ENCODE measurements around the gene RSPO4. TPM values are rescaled to one million over a fixed set of nuclear protein-coding genes. Genes with fewer than 3 reads are reported as not detected.

Gene RSPO4
- polyA plus RNA-seq, 2 of the 4 experiments (the other 2 are of a cell fraction), result not detected

DNA sequence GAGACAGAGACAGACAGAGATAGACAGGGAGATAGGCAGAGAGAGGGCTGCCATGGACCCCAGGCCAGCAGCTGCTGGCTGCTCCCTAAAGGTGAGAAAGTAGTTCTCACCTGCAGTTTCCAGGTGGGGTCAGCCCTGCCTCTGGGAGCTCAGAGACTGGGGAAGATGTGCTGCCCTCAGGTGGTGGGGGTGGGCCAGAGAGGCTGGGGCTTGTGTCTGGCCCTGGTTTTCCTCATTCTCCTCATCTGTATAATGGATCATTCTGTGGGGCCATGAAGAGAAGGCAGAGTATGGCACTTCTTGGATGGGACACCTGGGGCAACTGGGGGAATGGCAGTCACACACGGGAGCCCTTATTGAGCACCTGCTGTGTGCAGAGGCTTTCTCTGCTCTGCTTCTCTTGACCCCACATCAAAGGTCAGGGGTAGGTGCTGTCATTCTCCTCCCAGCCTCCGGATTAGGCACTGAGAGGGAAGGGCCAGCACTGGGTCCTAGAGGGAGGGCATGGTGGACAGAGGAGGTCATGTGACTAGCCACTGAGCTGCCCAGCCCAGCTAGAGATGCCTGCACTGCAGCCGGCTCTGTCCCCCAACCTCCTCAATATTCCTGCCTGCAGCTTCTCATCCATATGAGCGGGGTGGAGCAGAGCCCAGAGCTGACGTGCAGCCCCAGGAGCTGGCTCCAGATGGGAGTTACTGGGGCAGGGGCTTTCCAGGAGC lies 90.1 kb downstream of the RSPO4 start:
- H3K4me3 ChIP-seq, result no peak overlapping the region
- POLR2A ChIA-PET, result no interaction called here
- ATAC-seq (no peak), FAIRE-seq (no peak), DNase-seq (ENCODE audit: low read depth in 1 of 2, low spot score in 1 of 2) (no peak)
- no peak overlapping the region for H3K4me2 ChIP-seq
- H3K27ac ChIP-seq, result peak overlapping the region in 1 of 2 experiments; percentile 61; a peak in 1 of 6 replicates
- 38% methylated on average over 5 of the region's 5 CpGs for WGBS (ENCODE audit: missing lambda C conversion rate)
- TF ChIP-seq ZC3H11A (IDR thresholded peaks at IDR 0.05) (no peak), JUN (IDR thresholded peaks at IDR 0.05) (no peak), POLR2AphosphoS2 (conservative IDR thresholded peaks at IDR 0.05; ENCODE audit: low read length) (no peak), TP53 (CRISPR knock-in tag; IDR thresholded peaks at IDR 0.05) (no peak), KDM5A (IDR thresholded peaks at IDR 0.05) (no peak), NPAS2 (CRISPR knock-in tag; IDR thresholded peaks at IDR 0.05; ENCODE audit: borderline replicate concordance) (no peak), MYC (IDR thresholded peaks at IDR 0.05; ENCODE audit: borderline replicate concordance, low read length) (no peak), EHMT2 (IDR thresholded peaks at IDR 0.05; ENCODE audit: low read depth) (no peak), CEBPB (IDR thresholded peaks at IDR 0.05) (no peak), HOXB5 (CRISPR knock-in tag; IDR thresholded peaks at IDR 0.05) (no peak), RCOR1 (IDR thresholded peaks at IDR 0.05; ENCODE audit: low read depth, low read length) (no peak), CHD4 (IDR thresholded peaks at IDR 0.05; ENCODE audit: borderline replicate concordance) (no peak), ESRRA (IDR thresholded peaks at IDR 0.05; ENCODE audit: borderline replicate concordance, low read length) (no peak), FOXS1 (CRISPR knock-in tag; IDR thresholded peaks at IDR 0.05) (no peak), CHD2 (IDR thresholded peaks at IDR 0.05; ENCODE audit: low read length, partially characterized antibody) (no peak), EHF (CRISPR knock-in tag; IDR thresholded peaks at IDR 0.05) (no peak), HOXA7 (CRISPR knock-in tag; IDR thresholded peaks at IDR 0.05) (no peak)
- CTCF ChIA-PET, result interaction anchor here (1.4 to 5.6 kb wide), 6 partner anchors 44 to 97 kb away, joined by 3 to 25 read pairs (median 5); no protein-coding TSS in a partner anchor
- H3K9me3 ChIP-seq, result no peaks in the 10 kb centered on the region
- H3K4me1 ChIP-seq, result peaks cover 15% of the 10 kb centered on the region

DNA sequence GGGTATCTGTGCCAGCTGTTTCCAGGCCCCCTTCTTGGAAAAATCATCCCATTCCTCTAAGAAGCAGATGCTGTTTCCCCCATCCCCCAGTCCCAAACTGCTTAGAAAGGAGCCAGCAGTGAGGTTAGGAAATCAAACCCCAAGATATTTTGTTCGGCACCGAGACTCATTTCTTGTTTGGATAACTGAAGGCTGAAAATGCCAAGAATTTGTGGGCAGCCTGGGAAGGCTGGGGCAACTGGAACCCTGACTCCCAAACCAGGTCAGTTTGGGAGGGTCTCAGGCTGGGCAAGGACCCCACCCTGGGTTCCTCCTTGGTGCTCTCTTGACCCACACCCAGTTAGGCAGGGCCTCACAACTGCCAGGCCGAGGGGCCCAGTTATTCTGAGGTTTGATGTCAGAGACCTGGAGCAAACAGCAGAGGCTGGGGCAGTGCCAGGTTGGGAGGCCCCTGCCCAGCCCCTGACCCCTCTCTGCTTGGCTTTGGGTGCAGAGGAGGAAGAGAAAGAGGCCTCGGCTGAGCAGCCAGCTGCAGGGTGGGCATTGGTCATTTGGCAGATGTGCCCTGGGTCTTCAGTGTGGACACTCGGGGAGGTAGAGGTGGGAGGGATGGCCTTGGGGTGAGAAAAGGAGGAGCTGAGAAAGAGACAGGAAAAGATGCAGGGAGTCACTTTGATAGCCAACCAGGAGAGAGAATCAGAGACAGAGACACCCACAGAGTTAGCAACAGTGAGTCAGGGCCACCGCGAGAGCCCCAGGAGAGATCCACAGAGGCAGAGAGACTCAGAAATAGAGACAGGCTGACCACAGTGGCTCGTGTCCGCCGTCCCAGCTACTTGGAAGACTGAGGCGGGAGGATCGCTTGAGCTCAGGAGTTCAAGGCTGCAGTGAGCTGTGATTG lies 91.0 kb downstream of the RSPO4 start:
- H3K27ac ChIP-seq, result peak overlapping the region in 1 of 2 experiments; percentile 61; a peak in 3 of 6 replicates
- FAIRE-seq, result no peak
- ChIA-PET CTCF (interaction anchor here (1.5 to 5.6 kb wide), 3 partner anchors 45 to 94 kb away, joined by 3 to 25 read pairs (median 5); no protein-coding TSS in a partner anchor), POLR2A (no interaction called here)
- H3K9me3 ChIP-seq, result no peaks in the 10 kb centered on the region
- 52% methylated on average over 12 of the region's 12 CpGs for WGBS (ENCODE audit: missing lambda C conversion rate)
- peaks cover 15% of the 10 kb centered on the region for H3K4me1 ChIP-seq
- ATAC-seq, result peak in 1 of 2 experiments; percentile 48; a peak in 3 of 6 replicates
- no peak for DNase-seq (ENCODE audit: low read depth in 1 of 2, low spot score in 1 of 2)
- no peak overlapping the region for H3K4me3 ChIP-seq
- TF ChIP-seq NPAS2 (CRISPR knock-in tag; IDR thresholded peaks at IDR 0.05; ENCODE audit: borderline replicate concordance) (no peak), JUNB (IDR thresholded peaks at IDR 0.05) (no peak), RARB (CRISPR knock-in tag; IDR thresholded peaks at IDR 0.05) (no peak), HEYL (CRISPR knock-in tag; IDR thresholded peaks at IDR 0.05) (no peak), EP300 (IDR thresholded peaks at IDR 0.05) (no peak), EHMT2 (IDR thresholded peaks at IDR 0.05; ENCODE audit: low read depth) (no peak)
- peak overlapping the region; percentile 35 for H3K4me2 ChIP-seq

DNA sequence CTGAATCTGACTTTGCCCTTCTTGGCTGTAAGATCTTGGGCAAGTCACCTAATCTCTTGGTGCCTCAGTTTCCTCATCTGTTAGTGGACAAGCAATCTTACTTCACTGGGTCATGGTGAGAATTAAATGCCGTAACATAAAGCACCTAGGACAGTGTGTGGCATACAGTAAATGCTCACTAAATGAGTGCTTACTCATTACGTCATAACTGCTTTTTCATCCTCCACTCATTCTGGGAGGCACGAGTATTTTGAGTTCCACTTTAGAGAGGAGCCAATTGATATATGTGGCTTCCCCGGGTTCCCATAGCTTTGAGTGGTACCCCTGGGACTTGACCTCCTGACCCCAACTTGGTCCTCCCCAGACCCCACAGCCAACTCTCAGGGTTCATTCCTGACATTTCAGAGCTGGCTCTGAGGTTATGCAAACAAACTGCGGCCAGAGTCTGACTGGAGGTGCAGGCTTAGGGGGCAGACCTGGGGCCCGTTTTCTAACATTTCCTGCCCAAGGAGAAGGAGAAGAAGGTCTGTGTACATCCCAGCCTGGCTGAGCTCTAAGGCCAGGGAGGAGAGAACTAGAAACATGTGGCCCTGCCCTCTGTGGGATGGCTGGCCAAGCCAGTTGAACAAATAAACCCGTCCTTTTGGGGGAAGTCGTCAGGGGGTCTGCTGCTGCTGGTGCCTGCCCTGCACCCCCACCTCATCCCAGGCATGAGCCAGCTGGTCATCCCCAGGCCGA lies 91.8 kb downstream of the RSPO4 start:
- FAIRE-seq, result no peak
- Histone ChIP-seq H3K27ac (peak overlapping the region in 1 of 2 experiments; percentile 61; a peak in 3 of 6 replicates), H3K4me3 (no peak overlapping the region), H3K9me3 (no peaks in the 10 kb centered on the region), H3K4me2 (peak overlapping the region; percentile 35), H3K4me1 (peaks cover 15% of the 10 kb centered on the region)
- ChIA-PET POLR2A (no interaction called here), CTCF (interaction anchor here (0.7 to 5.6 kb wide), 4 partner anchors 38 to 198 kb away, joined by 3 to 25 read pairs (median 15); no protein-coding TSS in a partner anchor)
- WGBS (ENCODE audit: missing lambda C conversion rate), result 41% methylated on average over 9 of the region's 9 CpGs
- ATAC-seq, result peak in 1 of 2 experiments; percentile 43; a peak in 3 of 6 replicates
- DNase-seq (ENCODE audit: low read depth in 1 of 2, low spot score in 1 of 2), result no peak
- TF ChIP-seq ZFP36 (IDR thresholded peaks at IDR 0.05; ENCODE audit: borderline replicate concordance, partially characterized antibody) (no peak), KDM5A (IDR thresholded peaks at IDR 0.05) (no peak), CHD4 (IDR thresholded peaks at IDR 0.05; ENCODE audit: borderline replicate concordance) (no peak), FOXS1 (CRISPR knock-in tag; IDR thresholded peaks at IDR 0.05) (no peak), RFX5 (IDR thresholded peaks at IDR 0.05) (no peak), ZSCAN20 (CRISPR knock-in tag; IDR thresholded peaks at IDR 0.05) (no peak), NPAS2 (CRISPR knock-in tag; IDR thresholded peaks at IDR 0.05; ENCODE audit: borderline replicate concordance) (no peak), HDAC2 (IDR thresholded peaks at IDR 0.05) (no peak), NFE2L2 (conservative IDR thresholded peaks at IDR 0.05; ENCODE audit: low read length) (no peak), RARB (CRISPR knock-in tag; IDR thresholded peaks at IDR 0.05) (no peak), JUNB (IDR thresholded peaks at IDR 0.05) (no peak)
- TF ChIP-seq, protein P1, sequence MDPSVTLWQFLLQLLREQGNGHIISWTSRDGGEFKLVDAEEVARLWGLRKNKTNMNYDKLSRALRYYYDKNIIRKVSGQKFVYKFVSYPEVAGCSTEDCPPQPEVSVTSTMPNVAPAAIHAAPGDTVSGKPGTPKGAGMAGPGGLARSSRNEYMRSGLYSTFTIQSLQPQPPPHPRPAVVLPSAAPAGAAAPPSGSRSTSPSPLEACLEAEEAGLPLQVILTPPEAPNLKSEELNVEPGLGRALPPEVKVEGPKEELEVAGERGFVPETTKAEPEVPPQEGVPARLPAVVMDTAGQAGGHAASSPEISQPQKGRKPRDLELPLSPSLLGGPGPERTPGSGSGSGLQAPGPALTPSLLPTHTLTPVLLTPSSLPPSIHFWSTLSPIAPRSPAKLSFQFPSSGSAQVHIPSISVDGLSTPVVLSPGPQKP (IDR thresholded peaks at IDR 0.05; ENCODE audit: low read depth, low read length), result no peak

Data from A549 (cell line).